ENCODE results near the gene RGS16.

The RGS16 gene

DNA sequence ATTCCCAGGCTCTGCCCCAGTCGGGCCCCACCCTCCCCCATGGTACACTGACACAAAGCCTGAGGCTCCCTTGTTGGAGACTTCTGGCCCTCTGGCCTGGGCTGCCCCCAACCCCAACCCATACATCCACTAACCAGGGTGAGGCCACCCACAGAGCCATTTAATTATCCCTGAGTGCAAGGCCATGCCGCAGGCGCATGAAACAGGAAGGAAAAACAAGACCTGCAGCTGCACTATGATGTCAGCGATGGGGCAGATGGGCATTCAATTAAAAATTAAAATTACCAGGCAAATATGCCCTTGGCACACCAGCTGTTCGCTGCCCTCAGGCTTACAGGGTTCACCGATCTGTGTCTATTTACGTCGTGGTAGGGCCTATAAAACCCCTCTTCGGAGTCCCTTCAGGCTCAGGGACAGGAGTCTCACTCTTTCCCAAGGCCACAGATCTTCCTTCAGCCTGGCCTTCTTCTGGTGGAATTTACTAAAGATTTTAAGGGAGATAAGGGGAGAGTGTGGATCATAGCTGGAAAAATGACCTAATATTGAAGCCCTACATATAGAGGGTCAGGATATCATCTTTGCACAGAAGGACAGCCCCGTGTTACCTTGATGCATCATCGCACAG lies 29.6 kb upstream of the RGS16 start:
- H3K9me3 ChIP-seq (ENCODE audit: control insufficient read depth, insufficient read depth, low read depth, low read length): no peaks in the 10 kb centered on the region
- peak overlapping the region; percentile 4; the same call in 1 of the 2 replicates for H3K27ac ChIP-seq (ENCODE audit: extremely low read depth, low read depth, low read length)
- H3K4me1 ChIP-seq (ENCODE audit: control insufficient read depth, insufficient read depth, low read length): no peaks in the 10 kb centered on the region; the same call in 1 of the 2 replicates
- ChIA-PET POLR2A (no interaction called here), CTCF (interaction anchor here (0.7 kb wide), 2 partner anchors 14 to 159 kb away, joined by 3 read pairs; no protein-coding TSS in a partner anchor)
- H3K36me3 ChIP-seq (ENCODE audit: control insufficient read depth in 2 of 2, insufficient read depth in 1 of 2, low read length in 2 of 2): no peaks in the 10 kb centered on the region
- no peak overlapping the region for H3K4me3 ChIP-seq (ENCODE audit: low read depth, low read length)
- TF ChIP-seq KLF7 (tag by site-specific recombination; IDR thresholded peaks at IDR 0.05; ENCODE audit: borderline replicate concordance): no peak
- peak; percentile 91 for TF ChIP-seq ZNF843 (tag by site-specific recombination; IDR thresholded peaks at IDR 0.05)
- TF ChIP-seq, protein P1, sequence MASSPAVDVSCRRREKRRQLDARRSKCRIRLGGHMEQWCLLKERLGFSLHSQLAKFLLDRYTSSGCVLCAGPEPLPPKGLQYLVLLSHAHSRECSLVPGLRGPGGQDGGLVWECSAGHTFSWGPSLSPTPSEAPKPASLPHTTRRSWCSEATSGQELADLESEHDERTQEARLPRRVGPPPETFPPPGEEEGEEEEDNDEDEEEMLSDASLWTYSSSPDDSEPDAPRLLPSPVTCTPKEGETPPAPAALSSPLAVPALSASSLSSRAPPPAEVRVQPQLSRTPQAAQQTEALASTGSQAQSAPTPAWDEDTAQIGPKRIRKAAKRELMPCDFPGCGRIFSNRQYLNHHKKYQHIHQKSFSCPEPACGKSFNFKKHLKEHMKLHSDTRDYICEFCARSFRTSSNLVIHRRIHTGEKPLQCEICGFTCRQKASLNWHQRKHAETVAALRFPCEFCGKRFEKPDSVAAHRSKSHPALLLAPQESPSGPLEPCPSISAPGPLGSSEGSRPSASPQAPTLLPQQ (tag by site-specific recombination; IDR thresholded peaks at IDR 0.05): peak; percentile 84
- TF ChIP-seq WT1 (tag by site-specific recombination; IDR thresholded peaks at IDR 0.05): peak; percentile 78
- no peak for TF ChIP-seq ZNF155 (tag by site-specific recombination; IDR thresholded peaks at IDR 0.05)
- no peak for TF ChIP-seq RBAK (tag by site-specific recombination; IDR thresholded peaks at IDR 0.05)
- TF ChIP-seq ZIC2 (tag by site-specific recombination; IDR thresholded peaks at IDR 0.05): peak; percentile 88
- peak; percentile 61 for TF ChIP-seq ZNF24 (tag by site-specific recombination; IDR thresholded peaks at IDR 0.05)
- TF ChIP-seq ZBTB7A (tag by site-specific recombination; IDR thresholded peaks at IDR 0.05; ENCODE audit: low read depth): no peak
- no peak for TF ChIP-seq ZNF791 (tag by site-specific recombination; IDR thresholded peaks at IDR 0.05)
- no peak for TF ChIP-seq ZFP41 (tag by site-specific recombination; IDR thresholded peaks at IDR 0.05; ENCODE audit: borderline replicate concordance)
- TF ChIP-seq, protein P2, sequence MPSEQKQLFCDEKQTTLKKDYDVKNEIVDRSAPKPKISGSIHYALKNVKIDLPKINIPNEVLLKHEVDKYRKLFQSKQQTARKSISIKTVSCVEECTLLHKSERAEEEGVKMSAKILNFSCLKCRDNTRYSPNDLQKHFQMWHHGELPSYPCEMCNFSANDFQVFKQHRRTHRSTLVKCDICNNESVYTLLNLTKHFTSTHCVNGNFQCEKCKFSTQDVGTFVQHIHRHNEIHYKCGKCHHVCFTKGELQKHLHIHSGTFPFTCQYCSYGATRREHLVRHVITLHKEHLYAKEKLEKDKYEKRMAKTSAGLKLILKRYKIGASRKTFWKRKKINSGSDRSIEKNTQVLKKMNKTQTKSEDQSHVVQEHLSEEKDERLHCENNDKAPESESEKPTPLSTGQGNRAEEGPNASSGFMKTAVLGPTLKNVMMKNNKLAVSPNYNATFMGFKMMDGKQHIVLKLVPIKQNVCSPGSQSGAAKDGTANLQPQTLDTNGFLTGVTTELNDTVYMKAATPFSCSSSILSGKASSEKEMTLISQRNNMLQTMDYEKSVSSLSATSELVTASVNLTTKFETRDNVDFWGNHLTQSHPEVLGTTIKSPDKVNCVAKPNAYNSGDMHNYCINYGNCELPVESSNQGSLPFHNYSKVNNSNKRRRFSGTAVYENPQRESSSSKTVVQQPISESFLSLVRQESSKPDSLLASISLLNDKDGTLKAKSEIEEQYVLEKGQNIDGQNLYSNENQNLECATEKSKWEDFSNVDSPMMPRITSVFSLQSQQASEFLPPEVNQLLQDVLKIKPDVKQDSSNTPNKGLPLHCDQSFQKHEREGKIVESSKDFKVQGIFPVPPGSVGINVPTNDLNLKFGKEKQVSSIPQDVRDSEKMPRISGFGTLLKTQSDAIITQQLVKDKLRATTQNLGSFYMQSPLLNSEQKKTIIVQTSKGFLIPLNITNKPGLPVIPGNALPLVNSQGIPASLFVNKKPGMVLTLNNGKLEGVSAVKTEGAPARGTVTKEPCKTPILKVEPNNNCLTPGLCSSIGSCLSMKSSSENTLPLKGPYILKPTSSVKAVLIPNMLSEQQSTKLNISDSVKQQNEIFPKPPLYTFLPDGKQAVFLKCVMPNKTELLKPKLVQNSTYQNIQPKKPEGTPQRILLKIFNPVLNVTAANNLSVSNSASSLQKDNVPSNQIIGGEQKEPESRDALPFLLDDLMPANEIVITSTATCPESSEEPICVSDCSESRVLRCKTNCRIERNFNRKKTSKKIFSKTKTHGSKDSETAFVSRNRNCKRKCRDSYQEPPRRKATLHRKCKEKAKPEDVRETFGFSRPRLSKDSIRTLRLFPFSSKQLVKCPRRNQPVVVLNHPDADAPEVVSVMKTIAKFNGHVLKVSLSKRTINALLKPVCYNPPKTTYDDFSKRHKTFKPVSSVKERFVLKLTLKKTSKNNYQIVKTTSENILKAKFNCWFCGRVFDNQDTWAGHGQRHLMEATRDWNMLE (tag by site-specific recombination; conservative IDR thresholded peaks at IDR 0.05; ENCODE audit: low read depth): no peak
- TF ChIP-seq ZNF629 (tag by site-specific recombination; IDR thresholded peaks at IDR 0.05): peak; percentile 92
- no peak for TF ChIP-seq ZNF548 (tag by site-specific recombination; IDR thresholded peaks at IDR 0.05)
- no peak for TF ChIP-seq ZNF202 (tag by site-specific recombination; IDR thresholded peaks at IDR 0.05; ENCODE audit: borderline replicate concordance)
- TF ChIP-seq ZXDB (tag by site-specific recombination; IDR thresholded peaks at IDR 0.05): peak; percentile 73; the same call in 1 of the 2 replicates
- TF ChIP-seq GFI1B (tag by site-specific recombination; IDR thresholded peaks at IDR 0.05): no peak
- no peak for TF ChIP-seq ZNF324 (tag by site-specific recombination; IDR thresholded peaks at IDR 0.05)
- TF ChIP-seq GLI4 (tag by site-specific recombination; IDR thresholded peaks at IDR 0.05): no peak
- TF ChIP-seq ZNF169 (tag by site-specific recombination; IDR thresholded peaks at IDR 0.05): no peak
- no peak for TF ChIP-seq ZNF621 (tag by site-specific recombination; IDR thresholded peaks at IDR 0.05)
- TF ChIP-seq ZSCAN16 (tag by site-specific recombination; IDR thresholded peaks at IDR 0.05): no peak
- no peak for TF ChIP-seq ZNF221 (tag by site-specific recombination; IDR thresholded peaks at IDR 0.05; ENCODE audit: borderline replicate concordance)
- no peak for TF ChIP-seq ZNF211 (tag by site-specific recombination; IDR thresholded peaks at IDR 0.05; ENCODE audit: low read depth)
- no peak for TF ChIP-seq MZF1 (tag by site-specific recombination; IDR thresholded peaks at IDR 0.05; ENCODE audit: borderline replicate concordance)
- TF ChIP-seq PRDM1 (tag by site-specific recombination; IDR thresholded peaks at IDR 0.05): no peak
- no peak for TF ChIP-seq ZNF670 (tag by site-specific recombination; IDR thresholded peaks at IDR 0.05; ENCODE audit: low read depth)
- no peak for TF ChIP-seq ELK4 (IDR thresholded peaks at IDR 0.05; ENCODE audit: borderline replicate concordance, low read depth, low read length)
- TF ChIP-seq, protein P3, sequence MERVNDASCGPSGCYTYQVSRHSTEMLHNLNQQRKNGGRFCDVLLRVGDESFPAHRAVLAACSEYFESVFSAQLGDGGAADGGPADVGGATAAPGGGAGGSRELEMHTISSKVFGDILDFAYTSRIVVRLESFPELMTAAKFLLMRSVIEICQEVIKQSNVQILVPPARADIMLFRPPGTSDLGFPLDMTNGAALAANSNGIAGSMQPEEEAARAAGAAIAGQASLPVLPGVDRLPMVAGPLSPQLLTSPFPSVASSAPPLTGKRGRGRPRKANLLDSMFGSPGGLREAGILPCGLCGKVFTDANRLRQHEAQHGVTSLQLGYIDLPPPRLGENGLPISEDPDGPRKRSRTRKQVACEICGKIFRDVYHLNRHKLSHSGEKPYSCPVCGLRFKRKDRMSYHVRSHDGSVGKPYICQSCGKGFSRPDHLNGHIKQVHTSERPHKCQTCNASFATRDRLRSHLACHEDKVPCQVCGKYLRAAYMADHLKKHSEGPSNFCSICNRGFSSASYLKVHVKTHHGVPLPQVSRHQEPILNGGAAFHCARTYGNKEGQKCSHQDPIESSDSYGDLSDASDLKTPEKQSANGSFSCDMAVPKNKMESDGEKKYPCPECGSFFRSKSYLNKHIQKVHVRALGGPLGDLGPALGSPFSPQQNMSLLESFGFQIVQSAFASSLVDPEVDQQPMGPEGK (tag by site-specific recombination; IDR thresholded peaks at IDR 0.05): peak; percentile 73
- TF ChIP-seq ZNF37A (tag by site-specific recombination; IDR thresholded peaks at IDR 0.05): no peak

All from HEK293 (cell line).